ENCODE data around the gene CCSER2. TPM values are rescaled to one million over a fixed set of nuclear protein-coding genes. Genes with fewer than 3 reads are reported as not detected.

Gene CCSER2
- polyA plus RNA-seq, 3 donors: 7.4 to 23.3 (median 14.3) TPM

DNA sequence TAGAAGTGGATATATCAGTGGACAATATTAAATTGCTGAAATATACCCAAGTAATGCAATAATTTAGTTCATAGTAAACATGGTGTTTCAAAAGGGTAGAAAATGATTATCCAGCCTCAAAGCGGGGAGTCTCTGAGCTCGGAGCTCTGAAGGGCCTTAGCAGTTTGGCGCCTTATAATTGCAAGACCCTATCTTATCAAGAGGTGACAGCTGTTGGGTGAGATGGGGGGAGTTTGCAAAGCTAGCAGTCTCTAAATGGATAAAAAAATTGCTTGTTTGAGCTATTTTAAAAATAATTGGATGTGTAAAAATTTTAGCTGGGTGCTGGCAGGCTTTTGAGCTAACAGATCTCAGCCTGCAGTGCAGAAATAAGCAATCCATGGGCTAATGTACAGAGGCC lies 219.2 kb downstream of the CCSER2 start:
- no peak for TF ChIP-seq CTCF (IDR thresholded peaks at IDR 0.05)
- H3K4me1 Mint-ChIP-seq: no peaks in the 10 kb centered on the region
- Histone ChIP-seq H2AFZ (ENCODE audit: insufficient read depth, low read depth, low read length, poor library complexity, severe bottlenecking) (no peak overlapping the region), H4K20me1 (ENCODE audit: insufficient read depth, low read length) (no peaks in the 10 kb centered on the region), H3K79me2 (ENCODE audit: insufficient read depth, low read length) (no peaks in the 10 kb centered on the region), H3K27ac (ENCODE audit: low read depth in 1 of 2, low read length in 2 of 2) (no peak overlapping the region), H3K9me3 (replicated peaks in 1 of 2; ENCODE audit: control insufficient read depth in 1 of 2, insufficient read depth in 1 of 2, low read length in 2 of 2) (no peaks in the 10 kb centered on the region), H3K4me1 (ENCODE audit: control insufficient read depth in 1 of 2, insufficient read depth in 2 of 2, low read length in 2 of 2) (no peaks in the 10 kb centered on the region), H3K9ac (ENCODE audit: insufficient read depth, low read length, poor library complexity, severe bottlenecking) (no peak overlapping the region), H3K4me2 (replicated peaks; ENCODE audit: extremely low read depth, low read length, poor library complexity, severe bottlenecking) (no peak overlapping the region), H3K4me3 (replicated peaks in 1 of 3; ENCODE audit: low read depth in 2 of 3, low read length in 3 of 3) (no peak overlapping the region), H3K27me3 (ENCODE audit: control insufficient read depth in 2 of 2, insufficient read depth in 2 of 2, low read length in 2 of 2) (no peaks in the 10 kb centered on the region), H3K36me3 (replicated peaks in 1 of 2; ENCODE audit: control insufficient read depth in 1 of 2, insufficient read depth in 2 of 2, low read length in 2 of 2) (no peaks in the 10 kb centered on the region)
- H3K27me3 Mint-ChIP-seq (ENCODE audit: low read depth in 3 of 3): peaks cover 6 to 20% (median 11%) of the 10 kb centered on the region in 3 donors
- no peak overlapping the region for H3K4me3 Mint-ChIP-seq
- no peaks in the 10 kb centered on the region for H3K36me3 Mint-ChIP-seq
- 95% methylated on average over 3 of the region's 3 CpGs for WGBS (ENCODE audit: insufficient coverage)
- intact Hi-C loops (cut with micrococcal nuclease): no loop called here
- no peaks in the 10 kb centered on the region for H3K9me3 Mint-ChIP-seq
- DNase-seq: no peak
- peak overlapping the region in 1 of 7 donors; percentile 33 for H3K27ac Mint-ChIP-seq

DNA sequence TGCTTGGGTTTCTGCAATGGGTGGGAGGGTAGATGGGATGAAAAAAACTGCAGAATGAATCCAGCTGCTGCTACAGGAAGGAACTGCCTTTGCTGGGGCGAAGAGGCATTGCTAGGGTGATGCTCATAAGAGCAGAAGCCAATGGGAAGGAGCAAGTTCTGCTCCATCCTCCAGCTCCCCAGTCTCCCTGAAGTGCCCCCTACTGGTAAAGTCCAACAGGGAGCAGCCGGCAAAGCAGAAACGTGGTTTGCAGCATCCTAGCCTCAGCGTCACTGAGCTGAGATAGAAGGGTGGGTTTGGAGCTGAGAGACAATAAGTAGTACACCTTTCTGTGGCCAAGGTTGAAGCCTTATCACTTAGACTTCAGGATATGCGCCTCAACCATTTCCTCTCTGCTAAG lies 220.5 kb downstream of the CCSER2 start:
- no peak overlapping the region for H3K4me3 ChIP-seq (replicated peaks in 1 of 3; ENCODE audit: low read depth in 2 of 3, low read length in 3 of 3)
- WGBS (ENCODE audit: insufficient coverage): 27% methylated on average over 2 of the region's 5 CpGs
- no peak overlapping the region for H3K27ac ChIP-seq (ENCODE audit: low read depth in 1 of 2, low read length in 2 of 2)
- H3K9me3 Mint-ChIP-seq: no peaks in the 10 kb centered on the region
- peaks cover 3 to 17% (median 12%) of the 10 kb centered on the region in 3 donors for H3K27me3 Mint-ChIP-seq (ENCODE audit: low read depth in 3 of 3)
- no peaks in the 10 kb centered on the region for H3K79me2 ChIP-seq (ENCODE audit: insufficient read depth, low read length)
- no peak overlapping the region for H2AFZ ChIP-seq (ENCODE audit: insufficient read depth, low read depth, low read length, poor library complexity, severe bottlenecking)
- no peaks in the 10 kb centered on the region for H4K20me1 ChIP-seq (ENCODE audit: insufficient read depth, low read length)
- H3K4me3 Mint-ChIP-seq: no peak overlapping the region
- H3K9me3 ChIP-seq (replicated peaks in 1 of 2; ENCODE audit: control insufficient read depth in 1 of 2, insufficient read depth in 1 of 2, low read length in 2 of 2): no peaks in the 10 kb centered on the region
- no peak overlapping the region for H3K4me2 ChIP-seq (replicated peaks; ENCODE audit: extremely low read depth, low read length, poor library complexity, severe bottlenecking)
- intact Hi-C loops (cut with micrococcal nuclease): no loop called here
- TF ChIP-seq CTCF (IDR thresholded peaks at IDR 0.05): peak; percentile 35
- no peaks in the 10 kb centered on the region for H3K27me3 ChIP-seq (ENCODE audit: control insufficient read depth in 2 of 2, insufficient read depth in 2 of 2, low read length in 2 of 2)
- H3K27ac Mint-ChIP-seq: no peak overlapping the region
- H3K4me1 ChIP-seq (ENCODE audit: control insufficient read depth in 1 of 2, insufficient read depth in 2 of 2, low read length in 2 of 2): no peaks in the 10 kb centered on the region
- H3K36me3 ChIP-seq (replicated peaks in 1 of 2; ENCODE audit: control insufficient read depth in 1 of 2, insufficient read depth in 2 of 2, low read length in 2 of 2): no peaks in the 10 kb centered on the region
- H3K4me1 Mint-ChIP-seq: no peaks in the 10 kb centered on the region
- DNase-seq: no peak
- H3K9ac ChIP-seq (ENCODE audit: insufficient read depth, low read length, poor library complexity, severe bottlenecking): no peak overlapping the region
- H3K36me3 Mint-ChIP-seq: no peaks in the 10 kb centered on the region

All from CD14-positive monocyte (primary cell).